GM21390 (cell line): ENCODE measurements around the gene VASP.

Source experiments
- ATAC-seq: cut with Tn5 transposase; IDR thresholded peaks from one replicate; pipeline ENCODE4 v1.9.1; 2021; ENCODE audit not compliant: unreplicated experiment

Gene VASP

GRCh38 chr19:45514376-45515051 lies 7.2 kb downstream of the VASP start:
- ATAC-seq: no peak

GRCh38 chr19:45515081-45515624 lies 7.9 kb downstream of the VASP start:
- no peak for ATAC-seq

GRCh38 chr19:45515807-45516401 lies 8.6 kb downstream of the VASP start:
- no peak for ATAC-seq

GRCh38 chr19:45517238-45517637 lies 10.0 kb downstream of the VASP start:
- no peak for ATAC-seq

GRCh38 chr19:45517641-45518468 lies 10.6 kb downstream of the VASP start:
- no peak for ATAC-seq

- ATAC-seq: no peak
Observed at GRCh38 chr19:45518469-45518826, 11.2 kb downstream of the VASP start.

- ATAC-seq: no peak
Observed at GRCh38 chr19:45522010-45522941, 15.0 kb downstream of the VASP start.

GRCh38 chr19:45523642-45524256 lies 16.5 kb downstream of the VASP start:
- ATAC-seq: no peak

GRCh38 chr19:45524575-45525129 lies 17.4 kb downstream of the VASP start:
- no peak for ATAC-seq

- no peak for ATAC-seq
Observed at GRCh38 chr19:45526143-45526542, 18.9 kb downstream of the VASP start.

- no peak for ATAC-seq
Observed at GRCh38 chr19:45526971-45527370, 19.7 kb downstream of the VASP start.

- ATAC-seq: no peak
Observed at GRCh38 chr19:45527731-45528130, 20.5 kb downstream of the VASP start.

- no peak for ATAC-seq
Observed at GRCh38 chr19:45528149-45528743, 21.0 kb downstream of the VASP start.

GRCh38 chr19:45528744-45529419 lies 21.6 kb downstream of the VASP start:
- no peak for ATAC-seq

- no peak for ATAC-seq
Observed at GRCh38 chr19:45529420-45529785, 22.1 kb downstream of the VASP start.

- no peak for ATAC-seq
Observed at GRCh38 chr19:45531349-45531748, 24.1 kb downstream of the VASP start.

GRCh38 chr19:45539459-45539858 lies 32.2 kb downstream of the VASP start:
- no peak for ATAC-seq

GRCh38 chr19:45542234-45542668 lies 35.0 kb downstream of the VASP start:
- no peak for ATAC-seq

GRCh38 chr19:45547211-45547770 lies 40.0 kb downstream of the VASP start:
- ATAC-seq: no peak
